GM19438 (cell line): ENCODE measurements around the gene CTNNA3.

Source experiments
- ATAC-seq: cut with Tn5 transposase; IDR thresholded peaks from one replicate; pipeline ENCODE4 v1.9.1; 2021; ENCODE audit warnings: low read depth; ENCODE audit not compliant: unreplicated experiment

Gene CTNNA3

DNA sequence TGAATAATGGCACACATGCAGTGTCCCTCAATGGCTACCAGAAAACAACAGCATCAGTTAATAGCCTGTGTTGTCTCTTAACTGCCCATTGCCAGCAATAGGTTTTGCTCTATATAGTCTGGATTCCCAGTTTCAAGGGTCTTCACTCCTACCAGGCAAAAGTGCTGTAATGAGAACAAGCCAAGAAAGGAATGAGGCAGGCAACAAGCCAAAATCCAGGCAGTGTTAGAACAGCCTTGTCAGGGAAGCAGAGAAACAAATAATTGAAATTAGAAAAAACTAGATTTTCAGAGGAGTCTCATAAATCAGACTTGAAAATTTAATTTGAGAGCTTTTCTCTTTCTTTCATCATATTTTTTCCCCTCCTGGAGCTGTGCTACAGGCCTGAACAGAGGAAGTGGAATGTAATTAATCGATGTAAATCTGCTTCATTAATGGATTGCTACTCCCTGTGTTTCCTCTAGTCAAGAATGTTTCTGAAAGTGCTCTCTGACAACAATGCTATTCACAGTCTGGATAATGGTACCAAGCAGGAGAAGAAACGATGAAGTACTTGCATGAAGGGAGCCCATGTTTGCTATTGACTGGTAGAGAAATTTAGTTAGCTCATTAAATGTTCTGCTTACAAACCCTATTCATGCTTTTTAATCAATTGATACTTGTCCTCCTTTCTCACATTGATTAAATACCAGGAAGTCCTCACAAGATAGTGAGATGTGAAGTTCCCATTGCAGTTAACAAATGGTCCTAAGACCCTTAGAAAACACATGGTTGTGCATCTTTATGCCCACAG lies 972.2 kb downstream of the CTNNA3 start:
- ATAC-seq: no peak

DNA sequence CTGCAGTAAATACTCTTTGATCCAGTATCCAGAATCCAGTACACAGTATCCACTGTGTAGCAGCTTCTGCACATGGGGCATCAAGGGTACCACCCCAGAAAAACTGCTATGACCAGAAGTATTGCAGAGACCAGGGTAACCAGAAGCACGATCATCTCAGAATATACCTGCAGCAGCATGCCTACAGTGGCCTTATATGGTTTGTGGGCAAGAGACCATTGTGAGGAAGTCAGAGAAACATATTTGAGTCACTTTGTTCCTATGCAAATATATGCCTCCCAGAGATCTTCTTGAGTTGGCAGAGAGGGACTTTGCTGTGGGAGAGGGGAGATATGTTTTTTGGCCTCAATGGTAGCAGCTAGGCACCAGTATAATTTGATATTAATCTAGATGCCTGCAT lies 976.5 kb downstream of the CTNNA3 start:
- ATAC-seq: no peak

DNA sequence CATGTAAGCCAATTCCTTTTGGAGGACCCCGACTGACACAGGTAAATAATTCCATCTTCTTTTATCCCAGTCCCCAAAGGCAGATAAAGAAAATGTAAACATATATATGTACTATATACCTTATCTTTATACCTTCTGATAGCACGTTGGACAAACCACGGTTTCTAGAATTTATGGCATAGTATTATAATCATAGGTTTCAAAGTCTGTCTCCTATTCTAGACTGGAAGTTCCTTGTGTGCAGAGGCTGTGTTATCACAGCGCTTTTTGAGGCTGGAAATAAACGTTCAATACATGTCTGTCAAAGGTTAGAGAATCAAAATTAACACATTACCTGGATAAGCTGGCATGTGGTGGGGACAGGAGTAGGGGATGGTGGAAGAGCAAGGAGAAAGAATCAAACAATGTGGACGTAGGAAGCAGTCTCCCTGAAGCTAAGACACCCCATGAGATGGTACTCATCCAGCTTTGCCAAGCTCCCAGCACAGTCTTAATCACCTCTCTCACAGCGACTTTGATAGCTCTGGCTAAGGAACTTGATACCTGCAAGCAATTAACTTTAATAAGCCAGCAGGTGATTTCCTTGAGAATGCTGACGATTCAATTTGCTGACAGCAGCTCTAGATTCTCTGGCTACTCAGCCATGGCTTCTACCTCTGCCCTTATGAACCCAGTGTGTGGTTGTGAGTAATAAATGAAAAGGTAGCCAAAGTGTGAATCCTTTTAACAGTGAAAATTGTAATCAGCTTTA lies 978.6 kb downstream of the CTNNA3 start:
- ATAC-seq: no peak

DNA sequence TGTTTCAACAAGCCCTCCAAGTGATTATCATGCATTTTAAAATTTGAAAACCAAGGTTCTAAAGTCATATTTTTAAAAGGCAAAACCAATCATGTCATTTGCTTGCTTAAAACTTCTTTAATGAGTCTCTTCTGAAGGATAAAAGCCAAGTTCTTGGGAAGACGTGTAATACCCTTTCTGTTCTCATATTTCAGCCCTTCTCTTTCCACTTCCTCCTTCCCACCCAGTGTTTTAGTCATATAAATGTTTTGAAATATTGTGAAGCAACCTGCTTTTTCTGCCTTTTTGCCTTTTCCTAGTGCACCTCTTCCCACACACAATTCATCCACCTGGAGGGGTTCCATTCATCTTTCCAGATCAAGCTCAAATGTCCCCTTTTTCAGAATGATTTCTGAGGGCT lies 981.3 kb downstream of the CTNNA3 start:
- no peak for ATAC-seq

DNA sequence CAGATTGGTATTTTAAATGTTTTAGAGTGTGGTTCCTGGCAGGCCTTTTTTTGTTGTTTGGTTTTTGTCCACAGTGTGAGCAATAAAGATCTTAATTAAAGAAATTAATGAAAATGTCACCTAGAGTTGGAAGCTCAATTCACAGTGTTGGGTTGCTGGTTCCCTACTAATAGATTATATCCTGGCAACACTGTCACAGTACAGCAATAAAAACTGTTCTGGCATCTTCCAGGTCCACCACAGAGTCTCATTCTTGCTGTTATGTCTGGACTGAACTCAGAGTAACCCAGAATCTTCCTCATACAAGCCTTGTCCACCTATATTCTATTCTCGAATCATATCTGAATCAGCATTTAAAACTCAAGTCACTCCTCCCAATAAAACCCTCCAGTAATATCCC lies 982.6 kb downstream of the CTNNA3 start:
- ATAC-seq: no peak

DNA sequence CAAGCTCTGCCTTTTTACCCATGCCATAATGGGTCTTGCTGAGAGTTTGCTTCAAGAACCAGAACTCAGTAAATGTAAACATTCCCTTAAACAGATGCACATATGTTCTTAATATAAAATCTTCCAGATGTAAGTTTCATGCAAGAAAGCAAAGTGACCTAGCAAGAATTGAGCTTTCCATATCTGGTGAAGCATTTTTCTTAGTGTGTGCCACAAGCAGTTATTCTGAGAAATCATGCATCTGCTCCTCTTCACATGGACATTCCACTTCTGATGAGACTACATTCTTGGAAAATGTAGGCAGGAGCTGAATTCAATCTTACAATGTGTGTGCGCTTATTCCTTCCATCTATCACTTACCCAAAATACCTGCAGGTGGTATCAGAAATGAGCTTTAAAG lies 997.9 kb downstream of the CTNNA3 start:
- ATAC-seq: no peak

DNA sequence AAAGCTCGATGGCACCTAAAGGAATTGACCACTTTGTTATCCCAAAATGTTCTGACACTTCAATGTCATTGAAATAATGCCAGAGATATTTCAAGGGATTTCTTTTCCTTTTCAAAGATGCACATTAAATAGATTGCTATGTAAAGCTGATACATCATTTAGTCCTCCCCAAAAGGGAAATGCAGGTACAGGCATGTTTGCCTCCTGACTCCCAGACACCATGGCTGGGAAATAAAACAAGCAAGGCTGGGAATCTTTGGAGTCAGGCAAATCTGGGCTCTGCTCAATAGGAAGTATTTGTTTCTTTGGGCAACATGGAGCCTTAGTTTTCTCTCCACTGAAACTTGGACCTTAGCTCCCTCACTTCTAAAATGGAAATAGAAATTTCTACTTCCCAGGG lies 1000.9 kb downstream of the CTNNA3 start:
- no peak for ATAC-seq

DNA sequence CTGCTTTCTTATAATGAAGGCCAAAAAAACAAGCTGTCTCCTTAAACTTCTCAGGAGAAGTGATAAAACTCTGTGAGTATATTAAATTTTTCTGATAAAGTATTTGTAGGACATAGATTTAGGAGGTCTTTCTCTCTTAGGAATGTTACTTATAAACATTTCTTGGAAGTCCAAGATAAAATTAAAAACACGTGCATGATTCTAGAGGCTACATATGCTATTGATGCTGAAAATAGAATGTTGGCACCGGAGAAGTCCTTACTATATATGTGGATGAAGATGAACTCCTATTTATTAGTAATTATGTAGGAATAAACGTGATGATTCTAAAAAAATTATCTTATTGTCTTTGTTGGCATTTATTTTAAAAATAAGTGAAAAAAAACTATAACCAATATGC lies 1011.4 kb downstream of the CTNNA3 start:
- ATAC-seq: no peak

DNA sequence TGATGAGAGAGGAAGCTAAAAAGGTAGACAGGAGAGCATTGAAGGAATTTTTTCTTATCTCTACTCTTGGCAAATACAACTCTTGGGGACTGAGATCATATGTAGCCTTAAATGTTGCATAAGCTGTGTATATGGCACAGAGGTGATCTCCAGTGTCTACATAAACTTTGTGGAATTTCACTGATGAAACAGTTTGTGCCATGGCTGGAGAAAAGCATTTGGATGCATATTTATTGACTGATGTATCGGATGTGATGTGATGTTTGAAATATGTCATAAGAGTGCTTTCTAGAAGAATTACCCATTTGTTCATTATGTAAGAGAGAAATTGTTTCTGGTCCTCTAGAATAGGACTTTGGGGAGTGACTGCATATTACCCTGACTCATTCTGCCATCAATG lies 1015.1 kb downstream of the CTNNA3 start:
- ATAC-seq: no peak

DNA sequence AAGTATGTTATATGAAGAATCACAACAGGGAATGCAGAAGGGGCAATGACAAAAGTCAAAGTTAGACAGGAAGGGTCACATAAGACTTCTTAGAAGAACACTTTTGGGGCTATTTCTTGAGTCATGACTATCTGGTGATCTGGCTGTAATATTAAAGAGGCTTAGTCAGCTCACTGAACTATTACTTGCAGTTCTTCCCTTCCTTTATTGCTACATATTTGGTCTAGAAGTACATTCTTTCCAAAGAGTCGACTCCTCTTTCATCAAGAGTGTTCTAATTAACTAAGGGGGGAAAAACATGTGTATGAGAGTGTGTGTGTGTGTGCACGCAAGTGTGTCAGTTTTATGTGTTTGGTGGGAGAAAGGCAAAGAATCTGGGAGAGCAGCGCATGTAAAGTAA lies 1017.5 kb downstream of the CTNNA3 start:
- no peak for ATAC-seq

DNA sequence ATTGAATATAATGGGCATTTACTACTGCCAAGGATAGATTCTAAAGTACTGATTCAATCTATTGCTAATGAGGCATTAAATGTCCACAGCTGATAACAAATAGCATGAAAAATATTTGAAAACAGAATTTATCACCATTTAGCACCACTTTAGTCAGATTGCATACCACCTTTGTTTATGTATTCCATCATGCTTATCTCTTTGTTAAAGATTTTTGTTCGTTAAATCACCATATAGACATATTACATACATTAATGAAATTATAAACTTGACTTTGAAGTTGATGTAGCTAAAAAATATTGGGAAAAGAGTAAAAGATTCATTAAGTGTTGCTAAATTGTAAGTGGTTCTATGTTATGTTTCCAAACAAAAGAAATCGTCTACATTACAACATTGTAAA lies 1022.9 kb downstream of the CTNNA3 start:
- ATAC-seq: no peak

DNA sequence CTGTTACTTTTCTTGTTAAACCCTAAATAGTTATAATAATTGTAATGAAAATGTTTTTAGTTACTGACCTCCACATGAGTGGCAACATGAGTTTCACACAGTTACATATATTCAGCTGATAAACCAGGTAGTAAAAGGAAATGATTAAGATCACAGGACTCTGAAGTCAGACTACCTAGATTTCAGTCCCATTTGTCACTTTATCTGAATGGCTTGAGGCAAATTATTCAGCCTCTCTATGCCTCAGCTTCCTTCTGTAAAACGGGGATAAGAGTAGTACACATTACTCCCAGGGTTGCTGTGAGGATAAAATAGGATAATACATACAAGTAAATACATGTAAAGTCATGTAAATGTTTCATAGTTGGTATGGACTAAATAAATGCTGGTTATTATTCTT lies 1024.4 kb downstream of the CTNNA3 start:
- ATAC-seq: no peak

DNA sequence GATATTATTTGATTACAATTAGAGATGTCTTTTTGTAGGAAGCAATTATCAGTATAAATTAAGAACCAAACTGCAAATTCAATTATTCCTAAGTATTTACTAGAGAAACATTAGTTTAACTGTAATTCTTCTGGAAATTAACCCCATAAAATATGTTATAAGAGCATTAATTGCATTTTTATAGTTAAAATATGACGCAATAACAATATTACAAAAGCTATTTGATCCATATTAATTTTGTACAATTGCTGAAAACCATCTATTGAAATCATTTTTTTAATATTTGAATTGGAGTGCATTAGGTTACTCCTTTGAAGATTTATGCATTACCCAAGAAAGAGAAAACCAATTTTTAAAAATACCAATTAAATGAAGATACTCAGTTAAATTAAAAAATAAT lies 1024.9 kb downstream of the CTNNA3 start:
- no peak for ATAC-seq

DNA sequence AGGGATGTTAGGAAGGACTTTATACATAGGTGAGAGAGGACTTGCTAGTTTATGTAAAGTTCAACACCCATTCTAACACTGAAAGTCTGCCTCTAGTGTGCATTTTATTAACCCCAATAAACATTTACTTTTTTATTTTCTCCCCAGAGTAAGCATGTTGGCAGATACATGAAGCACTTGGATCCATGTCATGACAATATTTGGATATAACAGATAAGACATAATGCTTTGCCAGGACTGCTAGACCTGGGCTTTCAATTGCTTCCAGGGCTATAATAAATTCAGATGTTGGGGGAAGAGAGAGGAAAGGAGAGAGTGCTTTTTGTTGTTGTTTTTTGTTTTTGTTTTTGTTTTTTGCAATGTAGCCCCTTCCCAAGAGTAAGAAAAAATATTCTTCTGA lies 1039.5 kb downstream of the CTNNA3 start:
- ATAC-seq: no peak

DNA sequence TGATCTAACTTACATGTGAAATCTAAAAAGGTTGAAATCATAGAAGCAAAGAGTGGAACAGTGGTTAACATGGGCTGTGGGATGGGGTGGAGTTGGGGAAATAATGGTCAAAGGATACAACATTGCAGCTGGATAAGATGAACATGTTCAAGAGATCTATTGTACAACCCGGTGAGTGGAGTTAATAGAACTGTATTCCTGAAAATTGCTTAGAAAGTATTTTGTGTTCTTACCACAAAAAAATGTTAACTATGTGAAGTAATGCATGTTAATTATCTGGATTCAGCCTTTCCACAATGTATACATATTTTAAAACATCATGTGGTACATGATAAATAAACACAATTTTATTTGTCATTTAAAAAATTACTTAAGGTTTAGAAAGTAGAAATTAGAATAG lies 1041.1 kb downstream of the CTNNA3 start:
- no peak for ATAC-seq

DNA sequence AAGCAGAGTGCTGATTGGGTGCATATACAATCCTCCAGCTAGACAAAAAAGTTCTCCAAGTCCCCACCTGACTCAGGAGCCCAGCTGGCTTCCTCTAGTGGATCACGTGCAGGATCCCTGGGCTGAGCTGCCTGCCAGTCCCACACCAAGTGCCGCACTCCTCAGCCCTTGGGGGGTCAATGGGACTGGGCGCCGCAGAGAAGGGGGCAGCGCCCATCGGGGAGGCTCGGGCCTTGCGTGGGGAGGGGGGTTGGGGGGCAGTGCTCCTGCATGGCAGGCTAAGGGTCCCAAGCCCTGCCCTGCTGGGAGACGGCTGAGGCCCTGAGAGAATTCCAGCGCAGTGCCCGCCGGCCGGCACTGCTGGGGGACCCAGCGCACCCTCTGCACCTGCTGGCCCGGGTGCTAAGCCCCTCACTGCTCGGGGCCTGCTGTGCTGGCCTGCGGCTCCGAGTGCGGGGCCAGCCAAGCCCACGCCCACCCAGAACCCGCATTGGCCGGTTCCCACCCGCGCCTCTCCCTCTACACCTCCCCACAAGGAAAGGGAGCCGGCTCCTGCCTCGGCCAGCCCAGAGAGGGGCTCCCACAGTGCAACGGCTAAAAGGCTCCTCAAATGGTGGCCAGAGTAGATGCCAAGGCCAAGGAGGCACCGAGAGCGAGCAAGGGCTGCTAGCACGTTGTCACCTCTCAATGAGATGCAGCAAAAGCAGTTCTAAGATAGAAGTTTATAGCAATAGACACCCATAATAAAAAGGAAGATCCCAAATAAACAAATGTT lies 1044.5 kb downstream of the CTNNA3 start:
- no peak for ATAC-seq

DNA sequence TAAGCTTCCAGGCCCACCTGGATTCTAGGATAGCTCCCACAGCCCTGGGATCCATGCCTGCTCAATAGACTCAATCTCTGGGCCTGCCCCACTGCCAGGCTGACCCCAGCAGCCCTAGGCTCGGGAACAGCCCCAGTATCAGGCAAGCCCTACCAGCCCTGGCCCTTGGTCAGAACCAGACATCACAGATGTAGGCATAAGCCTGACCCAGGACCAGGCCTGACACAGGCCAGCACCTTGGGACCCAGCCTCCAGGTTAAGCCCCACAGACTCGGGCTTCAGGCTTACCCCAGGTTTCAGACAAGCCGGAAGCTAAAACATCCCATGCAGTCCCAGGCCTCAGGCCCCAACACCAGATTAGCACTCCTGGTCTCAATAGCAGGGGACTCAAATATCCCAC lies 1046.4 kb downstream of the CTNNA3 start:
- ATAC-seq: no peak

DNA sequence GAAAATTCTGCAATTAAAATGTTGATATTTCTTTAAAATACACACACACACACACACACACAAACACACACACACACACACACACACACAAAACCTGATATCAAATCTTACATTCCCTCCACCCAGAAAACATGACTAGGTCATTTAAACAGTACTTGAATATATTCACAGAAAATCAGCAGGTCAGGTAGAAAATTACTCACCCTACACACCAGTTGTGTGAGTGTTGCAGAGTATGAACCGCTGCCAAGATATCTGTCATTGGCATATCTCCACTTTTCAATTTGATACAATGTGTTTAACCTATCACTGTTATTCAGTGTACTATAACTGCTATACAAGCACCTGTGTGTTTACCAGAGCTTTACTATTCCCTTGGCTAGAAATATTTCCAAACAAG lies 1053.8 kb downstream of the CTNNA3 start:
- no peak for ATAC-seq

DNA sequence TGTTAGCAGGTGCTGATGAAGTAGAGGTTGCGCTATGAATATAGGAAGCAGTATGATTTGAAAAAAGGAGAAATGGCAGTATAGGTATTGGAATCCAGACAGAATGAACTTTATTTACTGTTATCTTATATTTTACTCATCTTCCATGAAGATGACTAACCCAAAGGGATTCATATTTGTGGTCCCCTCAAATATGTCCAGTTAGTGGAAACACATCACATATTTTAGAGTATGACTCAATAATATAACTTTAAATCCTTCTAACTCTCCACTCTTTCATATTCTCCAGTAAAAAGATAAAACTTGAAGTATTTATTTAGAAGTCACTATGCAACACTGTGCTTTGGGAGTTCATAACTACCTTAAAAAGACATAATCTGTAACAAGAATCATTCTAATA lies 1056.6 kb downstream of the CTNNA3 start:
- ATAC-seq: no peak

DNA sequence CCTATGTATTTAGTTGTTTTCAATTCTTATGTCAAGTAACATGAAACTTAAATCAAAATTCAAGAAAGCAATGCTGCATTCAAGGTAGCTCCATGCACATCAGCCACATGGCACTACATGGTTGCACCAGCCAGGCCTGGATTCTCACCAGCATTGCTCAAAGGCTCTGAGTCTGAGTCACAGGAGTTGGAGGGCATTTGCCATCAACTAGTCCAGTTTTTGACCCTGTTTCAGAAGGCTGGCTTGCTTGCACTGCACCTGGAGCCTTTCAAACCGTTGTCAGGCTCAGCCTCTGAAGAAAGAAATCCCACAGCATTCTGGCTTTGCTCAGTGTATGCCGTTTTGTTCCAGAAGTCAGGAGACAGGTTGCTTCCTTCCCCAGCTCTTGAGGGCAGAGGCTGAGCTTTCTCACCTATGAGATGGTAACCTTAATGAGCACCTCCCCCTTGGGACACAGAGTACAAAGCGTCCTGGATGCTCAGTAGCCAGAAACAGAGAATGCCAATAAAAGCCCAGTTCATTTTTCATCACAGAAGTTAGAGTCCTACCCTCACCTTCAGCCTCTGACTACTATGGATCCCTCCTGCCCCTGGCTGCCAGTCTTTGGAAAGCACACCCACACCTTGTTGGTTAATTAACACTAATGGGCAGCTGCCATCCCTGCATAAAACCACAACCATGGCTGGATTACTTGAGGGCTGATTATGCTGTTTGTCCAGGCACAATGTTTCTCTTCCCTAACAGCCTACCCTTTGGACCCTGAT lies 1058.5 kb downstream of the CTNNA3 start:
- no peak for ATAC-seq

DNA sequence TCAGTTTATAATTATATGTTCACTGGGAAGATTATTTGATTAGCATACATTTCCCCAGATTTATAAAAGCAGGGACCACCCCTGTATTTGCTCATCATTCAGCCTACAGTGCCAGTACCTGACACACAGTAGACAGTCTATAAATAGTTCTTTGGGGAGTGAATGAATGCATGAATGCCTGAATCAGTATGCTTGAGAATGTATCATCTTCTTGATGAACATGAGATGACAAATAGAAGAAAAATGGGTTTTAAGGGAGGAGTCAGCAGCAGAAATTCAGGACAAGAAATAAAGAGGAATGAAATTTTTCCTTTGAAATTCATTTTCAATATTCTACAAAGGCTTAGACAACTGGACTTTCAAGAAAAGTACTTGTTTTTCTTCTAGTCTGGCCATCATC lies 1066.0 kb downstream of the CTNNA3 start:
- no peak for ATAC-seq
